Epithelial cell of proximal tubule (primary cell): ENCODE data around the gene DOCK10. TPM values are rescaled to one million over a fixed set of nuclear protein-coding genes. Genes with fewer than 3 reads are reported as not detected.
A peak's percentile ranks its signal among the peaks of the same experiment; 100 is the strongest.

Experiments
- DNase-seq: peaks from one replicate; pipeline ENCODE4 v3.0.0-alpha.2; 2011; ENCODE audit warnings: low read depth
- H3K4me3 ChIP-seq: 2 replicates; pipeline ENCODE4 v1.5.1; 2011; ENCODE audit warnings: low read depth, mild to moderate bottlenecking, low read length
- CTCF ChIP-seq: conservative IDR thresholded peaks from 2 replicates; pipeline ENCODE4 v1.5.1; 2012; ENCODE audit warnings: low read depth, mild to moderate bottlenecking, low read length
- total RNA-seq: library from RNA; depleted of rRNA; stranded (reverse); fragments of >200 nt; gene quantifications from 2 replicates; pipeline ENCODE4 v1.2.3, GENCODE V29; 2015

DOCK10 gene
- total RNA-seq, 1 donor from 2014 or later: 2.1 TPM

GRCh38 chr2:224841910-224842309, 200.4 kb downstream of the DOCK10 start:
- DNase-seq: no peak
- no peak overlapping the region for H3K4me3 ChIP-seq
- no peak for TF ChIP-seq CTCF

DNA sequence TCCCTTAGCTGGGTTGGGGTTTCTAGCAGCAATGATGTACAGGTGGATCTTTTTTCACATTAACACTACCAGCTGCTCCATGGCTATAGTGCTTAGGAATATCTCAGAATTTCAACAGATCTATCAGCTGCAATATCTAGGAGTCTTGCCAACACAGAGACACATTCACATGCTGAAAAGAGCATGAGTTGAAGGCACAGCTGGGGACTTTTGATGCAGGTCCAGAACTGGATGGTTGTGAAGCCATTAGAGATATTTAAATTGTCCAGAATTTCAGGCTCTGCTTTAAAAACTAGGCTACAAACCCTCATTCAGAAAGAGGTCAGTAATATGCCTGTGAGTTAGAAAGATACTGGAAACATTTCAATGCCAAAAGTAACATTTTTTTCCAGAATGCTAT, 203.9 kb downstream of the DOCK10 start:
- no peak overlapping the region for H3K4me3 ChIP-seq
- TF ChIP-seq CTCF: no peak
- no peak for DNase-seq

DNA sequence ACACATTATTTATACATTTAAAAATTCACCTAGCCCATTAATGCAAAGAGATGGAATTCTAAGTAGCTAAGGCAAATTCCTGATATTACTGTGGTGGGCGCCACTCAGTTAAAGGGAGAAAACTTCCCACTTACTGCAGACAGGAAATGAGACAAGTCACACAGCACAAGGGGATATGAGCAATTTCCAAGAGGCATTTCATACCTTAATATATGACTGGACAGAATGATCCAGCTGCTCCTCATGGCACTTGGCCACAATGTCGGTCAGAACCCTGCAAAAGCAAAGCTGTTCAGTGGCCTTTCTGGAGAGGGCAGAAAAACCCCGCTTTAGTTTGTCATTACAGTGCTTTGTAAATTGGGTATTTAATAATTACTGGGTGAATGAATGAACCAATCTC, 204.7 kb downstream of the DOCK10 start:
- peak; percentile 27 for DNase-seq
- no peak overlapping the region for H3K4me3 ChIP-seq
- TF ChIP-seq CTCF: no peak

DNA sequence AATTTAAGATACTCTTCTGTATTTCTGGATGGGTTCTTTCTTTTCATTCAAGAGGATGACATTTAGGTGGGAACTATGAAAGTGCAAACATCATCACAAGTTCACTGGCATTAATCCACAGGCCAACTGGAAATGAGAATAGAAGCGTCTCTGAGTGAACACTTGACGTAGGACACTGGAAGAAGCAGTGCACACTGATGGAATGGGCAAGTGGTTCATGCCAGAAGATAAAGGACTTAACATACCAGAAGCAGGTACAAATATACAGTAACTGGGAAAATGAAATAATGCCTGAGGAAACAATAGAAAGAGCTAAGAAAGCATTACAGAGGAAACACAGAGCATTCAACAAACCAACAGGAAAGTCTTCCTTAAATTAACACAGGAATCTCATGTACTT, 205.2 kb downstream of the DOCK10 start:
- no peak overlapping the region for H3K4me3 ChIP-seq
- no peak for TF ChIP-seq CTCF
- no peak for DNase-seq

DNA sequence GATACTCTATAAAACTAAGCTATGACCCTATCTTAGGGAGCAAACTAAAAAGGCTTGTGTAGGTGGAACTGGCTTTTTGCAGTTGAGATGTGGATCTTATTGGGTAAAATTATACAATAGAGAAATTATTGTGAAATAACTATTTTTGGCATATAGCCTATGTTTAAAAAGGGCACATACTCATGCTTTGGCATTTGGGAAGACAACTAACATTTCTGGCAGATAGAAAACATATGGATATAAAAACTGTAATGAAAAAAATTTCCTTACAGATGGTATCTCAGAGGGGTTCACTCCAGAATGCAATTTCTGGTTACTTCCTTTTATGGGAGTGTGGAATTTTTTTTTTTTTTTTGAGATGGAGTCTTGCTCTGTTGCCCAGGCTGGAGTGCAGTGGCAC, 206.0 kb downstream of the DOCK10 start:
- no peak for DNase-seq
- H3K4me3 ChIP-seq: no peak overlapping the region
- no peak for TF ChIP-seq CTCF

DNA sequence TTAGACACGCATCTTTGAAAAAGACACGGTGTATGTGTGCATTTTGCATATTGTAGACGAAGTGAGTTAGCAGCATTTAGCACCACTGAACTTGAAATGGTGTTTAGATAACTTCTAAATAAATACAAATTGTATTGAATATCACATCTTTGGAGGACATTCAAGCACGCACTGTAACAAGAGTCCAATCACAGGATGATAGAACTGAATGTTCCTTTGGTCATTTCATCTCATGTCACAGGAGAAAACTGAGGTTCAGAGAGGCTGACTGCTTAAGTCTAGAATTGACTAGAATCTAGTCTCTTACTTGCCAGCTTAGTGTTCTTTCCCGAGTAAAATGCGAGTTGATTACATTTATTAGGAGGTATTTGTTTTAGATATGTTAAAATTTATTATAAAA, 206.9 kb downstream of the DOCK10 start:
- DNase-seq: no peak
- TF ChIP-seq CTCF: no peak
- no peak overlapping the region for H3K4me3 ChIP-seq

- no peak for DNase-seq
- no peak overlapping the region for H3K4me3 ChIP-seq
- TF ChIP-seq CTCF: no peak
These were observed 208.3 kb downstream of the DOCK10 start for GRCh38 chr2:224833986-224834385.
